HEK293 (cell line): ENCODE data around the gene KLHL4.

Source experiments
- CTCF ChIP-seq: fragments of 450-650 bp; formaldehyde crosslinking; IDR thresholded peaks from 2 replicates; pipeline ENCODE4 v1.5.1; 2016; ENCODE audit warnings: missing biosample characterization, missing genetic modification characterization
- ZNF391 ChIP-seq: fragments of 450-650 bp; formaldehyde crosslinking; IDR thresholded peaks from 2 replicates; pipeline ENCODE4 v1.5.1; 2016; ENCODE audit warnings: low read depth, missing biosample characterization, missing genetic modification characterization, borderline replicate concordance

DNA sequence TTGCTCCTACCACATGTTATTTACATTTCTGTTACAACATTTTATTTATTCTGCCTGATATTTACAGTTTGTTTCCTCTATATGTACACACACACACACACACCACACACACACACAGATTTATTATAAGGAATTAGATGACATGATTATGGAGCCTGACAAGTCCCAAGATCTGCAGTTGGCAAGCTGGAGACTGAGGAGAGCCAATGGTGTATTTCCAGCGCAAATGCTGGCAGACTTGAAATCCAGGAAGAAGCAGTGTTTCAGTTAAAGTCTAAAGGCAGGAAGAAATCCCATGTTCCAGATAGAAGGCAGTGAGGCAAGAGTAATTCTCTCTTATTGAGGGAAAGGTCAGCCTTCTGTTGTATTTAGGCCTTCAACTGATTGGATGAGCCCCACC lies 1.8 kb upstream of the KLHL4 start:
- no peak for TF ChIP-seq ZNF391 (tag by site-specific recombination)
- TF ChIP-seq CTCF (tag by site-specific recombination) = no peak
